ENCODE data around the gene TMEM204.

- TF ChIP-seq CTCF (IDR thresholded peaks at IDR 0.05 in 2 of 3, conservative IDR thresholded peaks at IDR 0.05 in 1 of 3; ENCODE audit: control insufficient read depth in 2 of 3, extremely low read depth in 1 of 3, insufficient read depth in 1 of 3, low read depth in 3 of 3, low read length in 3 of 3) (no peak), MTA3 (IDR thresholded peaks at IDR 0.05; ENCODE audit: borderline replicate concordance, low read length) (no peak), IRF5 (IDR thresholded peaks at IDR 0.05; ENCODE audit: borderline replicate concordance) (no peak), MAX (IDR thresholded peaks at IDR 0.05; ENCODE audit: low read depth, low read length) (no peak), SIN3A (IDR thresholded peaks at IDR 0.05; ENCODE audit: low read depth, low read length) (no peak), POLR2A (IDR thresholded peaks at IDR 0.05; ENCODE audit: low read depth, low read length) (no peak), ZNF217 (IDR thresholded peaks at IDR 0.05) (no peak), CEBPB (IDR thresholded peaks at IDR 0.05; ENCODE audit: borderline replicate concordance in 1 of 2, low read depth in 2 of 2, low read length in 2 of 2) (no peak), ESRRA (IDR thresholded peaks at IDR 0.05; ENCODE audit: low read length) (no peak), ZNF274 (IDR thresholded peaks at IDR 0.05; ENCODE audit: insufficient read depth, insufficient read length) (no peak), TCF12 (IDR thresholded peaks at IDR 0.05; ENCODE audit: low read depth, low read length) (no peak), IKZF1 (conservative IDR thresholded peaks at IDR 0.05) (no peak), CHD1 (IDR thresholded peaks at IDR 0.05; ENCODE audit: low read depth, low read length) (no peak)
These were observed 8.1 kb downstream of the TMEM204 start for GRCh38 chr16:1541293-1542165.
